IPS-NIHi7 (cell line): ENCODE measurements around the gene ZFC3H1.
A peak's percentile ranks its signal among the peaks of the same experiment; 100 is the strongest.

ENCODE experiments used
- DNase-seq: peaks from one replicate; pipeline ENCODE4 v3.0.0; 2012; ENCODE audit warnings: mixed read lengths; ENCODE audit errors: extremely low spot score

ZFC3H1 gene

GRCh38 chr12:71639341-71639760, 24.3 kb downstream of the ZFC3H1 start:
- peak; percentile 28 for DNase-seq

GRCh38 chr12:71638499-71638898, 25.1 kb downstream of the ZFC3H1 start:
- no peak for DNase-seq

GRCh38 chr12:71636704-71637115, 26.9 kb downstream of the ZFC3H1 start:
- peak; percentile 67 for DNase-seq

- DNase-seq: no peak
These were observed 36.1 kb downstream of the ZFC3H1 start for GRCh38 chr12:71627438-71628002.

GRCh38 chr12:71626768-71627167, 36.9 kb downstream of the ZFC3H1 start:
- DNase-seq: no peak

GRCh38 chr12:71626098-71626497, 37.5 kb downstream of the ZFC3H1 start:
- DNase-seq: no peak

- no peak for DNase-seq
These were observed 38.2 kb downstream of the ZFC3H1 start for GRCh38 chr12:71625476-71625875.

GRCh38 chr12:71621938-71622337, 41.7 kb downstream of the ZFC3H1 start:
- no peak for DNase-seq

- no peak for DNase-seq
These were observed 53.4 kb downstream of the ZFC3H1 start for GRCh38 chr12:71610031-71610795.

- no peak for DNase-seq
These were observed 55.9 kb downstream of the ZFC3H1 start for GRCh38 chr12:71607494-71608330.

GRCh38 chr12:71605039-71605438, 58.6 kb downstream of the ZFC3H1 start:
- DNase-seq: no peak

GRCh38 chr12:71602761-71603577, 60.7 kb downstream of the ZFC3H1 start:
- no peak for DNase-seq

GRCh38 chr12:71601546-71601945, 62.1 kb downstream of the ZFC3H1 start:
- no peak for DNase-seq

GRCh38 chr12:71599210-71599609, 64.4 kb downstream of the ZFC3H1 start:
- DNase-seq: no peak

GRCh38 chr12:71594214-71594948, 69.3 kb downstream of the ZFC3H1 start:
- DNase-seq: no peak

GRCh38 chr12:71592841-71593240, 70.8 kb downstream of the ZFC3H1 start:
- no peak for DNase-seq

- DNase-seq: peak; percentile 62
These were observed 72.0 kb downstream of the ZFC3H1 start for GRCh38 chr12:71591601-71592000.

- DNase-seq: no peak
These were observed 74.2 kb downstream of the ZFC3H1 start for GRCh38 chr12:71589478-71589881.

- DNase-seq: no peak
These were observed 76.6 kb downstream of the ZFC3H1 start for GRCh38 chr12:71587012-71587411.

GRCh38 chr12:71585218-71585617, 78.4 kb downstream of the ZFC3H1 start:
- no peak for DNase-seq

- no peak for DNase-seq
These were observed 79.3 kb downstream of the ZFC3H1 start for GRCh38 chr12:71584356-71584755.
